ENCODE results near the gene ST7. TPM values are rescaled to one million over a fixed set of nuclear protein-coding genes. Genes with fewer than 3 reads are reported as not detected.

ST7 gene
- total RNA-seq, 1 donor from 2014 or later, result 8.3 TPM

DNA sequence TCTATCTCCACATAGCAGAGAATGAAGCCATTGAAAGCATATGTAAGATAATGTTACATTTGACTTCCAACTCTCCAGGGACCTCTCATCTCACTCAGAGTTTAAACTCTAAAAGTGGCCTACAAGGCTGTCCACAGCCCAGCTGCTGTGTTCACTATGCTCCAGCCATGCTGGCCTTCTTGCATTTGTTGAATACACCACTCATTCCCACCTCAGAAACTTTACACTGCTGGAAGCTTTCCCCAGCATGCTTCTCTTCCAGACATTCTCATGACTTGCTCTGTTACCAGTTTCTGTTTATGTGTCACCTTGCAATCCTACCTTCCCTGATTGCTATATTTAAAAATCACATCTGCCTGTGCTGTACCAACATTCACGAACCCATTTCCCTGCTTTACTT is 202.4 kb downstream of the ST7 start:
- no peak for TF ChIP-seq CTCF (IDR thresholded peaks at IDR 0.05)
- CTCF ChIA-PET, result no interaction called here

DNA sequence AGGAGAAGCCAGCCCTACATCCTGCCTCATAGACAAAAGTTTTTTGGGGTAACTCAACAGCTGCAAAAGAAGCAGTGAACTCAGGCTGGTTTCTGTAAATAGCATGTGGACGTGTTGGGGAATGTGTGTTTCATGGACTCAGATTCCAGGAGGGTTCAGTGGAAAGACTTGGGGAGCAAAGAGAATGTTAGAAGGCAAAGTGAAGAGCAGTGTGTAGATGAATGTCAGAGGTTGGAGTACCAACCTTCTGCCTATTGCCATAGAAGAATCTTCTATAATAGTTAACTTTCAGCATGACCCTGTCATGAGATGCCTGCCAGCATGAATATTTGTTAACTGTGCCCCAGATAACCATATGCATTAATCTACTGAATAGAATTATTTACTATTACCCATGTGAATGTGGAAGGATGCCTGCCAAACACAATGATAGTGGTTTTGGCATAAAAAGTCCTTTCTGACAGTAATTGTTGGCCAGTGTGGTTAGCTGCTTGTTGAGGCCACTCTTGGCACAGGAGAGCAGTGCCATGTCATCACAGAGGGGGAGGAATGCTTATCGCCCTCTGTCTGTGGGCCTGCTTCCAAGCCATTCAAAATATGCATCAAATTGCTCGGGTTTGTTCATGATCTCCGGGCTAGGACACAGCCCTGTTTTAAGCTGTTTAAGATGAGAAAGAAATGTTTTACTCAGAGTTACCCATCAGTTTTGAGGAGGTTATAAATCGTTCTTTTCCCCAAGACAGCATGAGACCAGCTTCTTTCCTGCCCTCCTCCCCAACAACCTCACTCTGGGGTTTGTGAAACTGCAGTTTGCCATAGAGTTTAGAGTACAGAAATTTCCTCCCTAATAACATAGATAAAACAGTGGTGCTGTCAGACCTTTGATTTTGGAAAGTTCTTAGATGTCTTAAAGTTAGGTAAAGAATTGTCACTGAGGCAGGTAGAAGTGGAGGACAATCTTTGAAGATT is 204.2 kb downstream of the ST7 start:
- Mint-ChIP-seq H3K27me3 (no peaks in the 10 kb centered on the region), H3K4me3 (no peak overlapping the region), H3K27ac (no peak overlapping the region), H3K9me3 (no peaks in the 10 kb centered on the region), H3K4me1 (no peaks in the 10 kb centered on the region), H3K36me3 (ENCODE audit: low read depth) (no peaks in the 10 kb centered on the region)
- no peak for TF ChIP-seq CTCF (IDR thresholded peaks at IDR 0.05)
- intact Hi-C loops (cut with micrococcal nuclease), result no loop called here
- no peak for DNase-seq
- no peak for ATAC-seq (ENCODE audit: low read depth)
- CTCF ChIA-PET, result no interaction called here
- POLR2A ChIA-PET, result no interaction called here

More for the DNA sequence above, 202.4 kb downstream of the ST7 start:
- POLR2A ChIA-PET, result no interaction called here
- H3K4me1 Mint-ChIP-seq, result no peaks in the 10 kb centered on the region
- H3K9me3 Mint-ChIP-seq, result no peaks in the 10 kb centered on the region
- no peak overlapping the region for H3K27ac Mint-ChIP-seq
- no peaks in the 10 kb centered on the region for H3K27me3 Mint-ChIP-seq
- intact Hi-C loops (cut with micrococcal nuclease), result no loop called here
- no peak for DNase-seq
- no peaks in the 10 kb centered on the region for H3K36me3 Mint-ChIP-seq (ENCODE audit: low read depth)
- H3K4me3 Mint-ChIP-seq, result no peak overlapping the region
- no peak for ATAC-seq (ENCODE audit: low read depth)

GRCh38 chr7:117158941-117159697 is 205.8 kb downstream of the ST7 start:
- POLR2A ChIA-PET, result no interaction called here
- no peaks in the 10 kb centered on the region for H3K4me1 Mint-ChIP-seq
- H3K36me3 Mint-ChIP-seq (ENCODE audit: low read depth), result no peaks in the 10 kb centered on the region
- DNase-seq (no peak), ATAC-seq (ENCODE audit: low read depth) (no peak)
- H3K9me3 Mint-ChIP-seq, result no peaks in the 10 kb centered on the region
- H3K4me3 Mint-ChIP-seq, result no peak overlapping the region
- no peak for TF ChIP-seq CTCF (IDR thresholded peaks at IDR 0.05)
- H3K27ac Mint-ChIP-seq, result no peak overlapping the region
- intact Hi-C loops (cut with micrococcal nuclease), result no loop called here
- CTCF ChIA-PET, result no interaction called here
- no peaks in the 10 kb centered on the region for H3K27me3 Mint-ChIP-seq

DNA sequence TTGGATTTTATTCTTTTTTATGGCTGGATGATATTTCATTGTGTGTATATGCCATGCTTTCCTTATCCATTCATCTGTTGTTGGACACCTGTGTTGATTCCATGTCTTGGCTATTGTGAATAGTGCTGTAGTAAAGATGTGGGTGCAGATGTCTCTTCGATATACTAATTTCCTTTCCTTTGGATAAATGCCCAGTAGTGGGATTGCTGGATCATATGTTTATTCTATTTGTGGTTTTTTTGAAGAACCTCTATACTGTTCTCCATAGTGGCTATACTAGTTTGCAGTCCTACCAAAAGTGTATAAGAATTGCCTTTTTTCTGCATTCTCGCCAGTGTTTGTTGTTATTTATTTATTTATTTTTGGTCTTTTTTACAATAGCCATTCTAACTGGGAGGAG is 209.8 kb downstream of the ST7 start:
- Mint-ChIP-seq H3K27me3 (no peaks in the 10 kb centered on the region), H3K27ac (no peak overlapping the region), H3K9me3 (no peaks in the 10 kb centered on the region), H3K4me1 (no peaks in the 10 kb centered on the region), H3K36me3 (ENCODE audit: low read depth) (no peaks in the 10 kb centered on the region), H3K4me3 (no peak overlapping the region)
- ChIA-PET CTCF (no interaction called here), POLR2A (no interaction called here)
- ATAC-seq (ENCODE audit: low read depth), result no peak
- DNase-seq, result no peak
- intact Hi-C loops (cut with micrococcal nuclease), result no loop called here
- TF ChIP-seq CTCF (IDR thresholded peaks at IDR 0.05), result no peak

DNA sequence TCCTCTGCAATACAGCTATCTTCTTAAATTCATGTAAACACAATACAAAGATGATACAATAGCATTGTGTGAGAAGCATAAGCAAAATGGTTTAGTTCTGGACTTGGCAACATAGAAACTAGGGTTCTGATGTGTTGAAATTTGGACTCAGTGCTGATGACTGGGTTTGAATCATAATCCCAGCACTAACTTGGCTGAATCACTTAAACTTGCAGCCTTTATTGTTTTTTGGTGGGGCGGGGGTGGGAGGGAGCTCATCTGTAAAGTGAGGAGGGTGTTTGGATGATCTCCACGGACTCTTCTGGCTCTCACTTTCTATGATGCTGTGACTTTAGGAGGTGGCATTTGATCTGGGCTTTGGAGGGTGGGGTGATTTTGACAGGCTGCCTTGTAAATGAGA is 211.3 kb downstream of the ST7 start:
- no peak for ATAC-seq (ENCODE audit: low read depth)
- CTCF ChIA-PET, result no interaction called here
- POLR2A ChIA-PET, result no interaction called here
- H3K4me1 Mint-ChIP-seq, result no peaks in the 10 kb centered on the region
- no peaks in the 10 kb centered on the region for H3K27me3 Mint-ChIP-seq
- intact Hi-C loops (cut with micrococcal nuclease), result no loop called here
- no peak overlapping the region for H3K4me3 Mint-ChIP-seq
- H3K9me3 Mint-ChIP-seq, result no peaks in the 10 kb centered on the region
- DNase-seq, result no peak
- no peak overlapping the region for H3K27ac Mint-ChIP-seq
- TF ChIP-seq CTCF (IDR thresholded peaks at IDR 0.05), result no peak
- H3K36me3 Mint-ChIP-seq (ENCODE audit: low read depth), result no peaks in the 10 kb centered on the region
